GM23338 (cell line): Measurements from ENCODE around the gene SEC16B. TPM values are rescaled to one million over a fixed set of nuclear protein-coding genes. Genes with fewer than 3 reads are reported as not detected.

Experiments used
- ATAC-seq: fragments of 200-7000 bp; cut with Tn5 transposase; 3 replicates; pipeline ENCODE4 v1.9.1; 2020
- DNase-seq: peaks from one replicate; pipeline ENCODE4 v3.0.0-alpha.2; 2015; ENCODE audit warnings: low spot score
- H2AFZ ChIP-seq: fragments of 200-600 bp; sonication (generic); 2 replicates; pipeline ENCODE4 v1.8.0; 2016; ENCODE audit warnings: antibody characterized with exemption, mild to moderate bottlenecking, moderate library complexity
- H3F3A ChIP-seq: fragments of 200-600 bp; sonication (generic); replicated peaks from 2 replicates; pipeline ENCODE4 v1.8.0; 2017; ENCODE audit warnings: antibody characterized with exemption, mixed run types, low read depth
- H3K27ac ChIP-seq: fragments of 200-600 bp; sonication (generic); 2 replicates; pipeline ENCODE4 v1.6.1; 2016; ENCODE audit warnings: low read depth
- H3K27me3 ChIP-seq: fragments of 200-600 bp; sonication (generic); 2 replicates; pipeline ENCODE4 v1.8.0; 2016; ENCODE audit warnings: mild to moderate bottlenecking, mixed run types, moderate library complexity; ENCODE audit not compliant: insufficient read depth
- H3K36me3 ChIP-seq: fragments of 200-600 bp; sonication (generic); 2 replicates; pipeline ENCODE4 v1.8.0; 2016; ENCODE audit warnings: mild to moderate bottlenecking; ENCODE audit not compliant: insufficient read depth
- H3K4me1 ChIP-seq: fragments of 200-600 bp; sonication (generic); 2 replicates; pipeline ENCODE4 v1.8.0; 2016; ENCODE audit warnings: mild to moderate bottlenecking, moderate library complexity; ENCODE audit not compliant: insufficient read depth
- H3K4me2 ChIP-seq: fragments of 200-600 bp; sonication (generic); 2 replicates; pipeline ENCODE4 v1.7.1; 2017; ENCODE audit warnings: mixed run types
- H3K4me3 ChIP-seq: fragments of 200-600 bp; sonication (generic); 2 replicates; pipeline ENCODE4 v1.6.1; 2016; ENCODE audit warnings: mixed run types
- H3K79me2 ChIP-seq: fragments of 200-600 bp; sonication (generic); replicated peaks from 2 replicates; pipeline ENCODE4 v1.8.0; 2017; ENCODE audit warnings: mild to moderate bottlenecking; ENCODE audit not compliant: insufficient read depth
- H3K9me2 ChIP-seq: fragments of 200-600 bp; sonication (generic); 2 replicates; pipeline ENCODE4 v1.8.0; 2017; ENCODE audit not compliant: insufficient read depth
- H4K20me1 ChIP-seq: fragments of 200-600 bp; sonication (generic); replicated peaks from 2 replicates; pipeline ENCODE4 v1.8.0; 2017; ENCODE audit warnings: mild to moderate bottlenecking; ENCODE audit not compliant: insufficient read depth
- H3K27ac Mint-ChIP-seq: 2 replicates; pipeline ENCODE4 v1.8.0; 2020; ENCODE audit warnings: inconsistent platforms, mild to moderate bottlenecking, moderate library complexity, mixed read lengths
- H3K27me3 Mint-ChIP-seq: 3 replicates; pipeline ENCODE4 v1.8.0; 2022; ENCODE audit warnings: low read depth, mild to moderate bottlenecking, moderate library complexity, mixed read lengths, inconsistent platforms; ENCODE audit not compliant: insufficient read depth, poor library complexity
- H3K36me3 Mint-ChIP-seq: 3 replicates; pipeline ENCODE4 v1.8.0; 2021; ENCODE audit warnings: low read depth, mild to moderate bottlenecking, inconsistent platforms, moderate library complexity, mixed read lengths
- H3K4me1 Mint-ChIP-seq: 3 replicates; pipeline ENCODE4 v1.8.0; 2020; ENCODE audit warnings: mild to moderate bottlenecking, inconsistent platforms, mixed read lengths
- H3K4me3 Mint-ChIP-seq: 3 replicates; pipeline ENCODE4 v1.8.0; 2021; ENCODE audit warnings: moderate library complexity, mild to moderate bottlenecking, inconsistent platforms, mixed read lengths
- H3K9me3 Mint-ChIP-seq: 3 replicates; pipeline ENCODE4 v1.8.0; 2020; ENCODE audit warnings: moderate library complexity, mild to moderate bottlenecking, inconsistent platforms, mixed read lengths
- CREB1 ChIP-seq: fragments of 250-450 bp; sonication (Bioruptor Pico); IDR thresholded peaks from 2 replicates; pipeline ENCODE4 v1.5.0; 2020; ENCODE audit warnings: low read depth, mild to moderate bottlenecking, moderate library complexity
- EZH2phosphoT487 ChIP-seq: fragments of 200-600 bp; sonication (generic); IDR thresholded peaks from one replicate; pipeline ENCODE4 v1.8.1; 2018; ENCODE audit warnings: antibody characterized with exemption; ENCODE audit not compliant: unreplicated experiment
- NANOG ChIP-seq: IDR thresholded peaks from 2 replicates; pipeline ENCODE4 v1.6.1; 2016; ENCODE audit warnings: antibody characterized with exemption, borderline replicate concordance
- STAT1 ChIP-seq: IDR thresholded peaks from one replicate; pipeline ENCODE4 v1.6.1; 2016; ENCODE audit warnings: antibody characterized with exemption; ENCODE audit not compliant: unreplicated experiment
- ZNF114 ChIP-seq: fragments of 250-450 bp; sonication (Bioruptor Pico); IDR thresholded peaks from 2 replicates; pipeline ENCODE4 v1.5.0; 2020; ENCODE audit warnings: mild to moderate bottlenecking, moderate library complexity
- polyA plus RNA-seq: library from polyadenylated mRNA; unstranded; fragments of >200 nt; fragmentation: Nextera tagmentation; extraction: Ambion mirVana; gene quantifications from 2 replicates; pipeline ENCODE4 v1.2.1, GENCODE V29; 2016
- total RNA-seq: library from RNA; depleted of rRNA; stranded (reverse); fragments of >200 nt; shearing (Covaris generic); gene quantifications from 2 replicates; pipeline ENCODE4 v1.2.3, GENCODE V29; 2014
- TF ChIP-seq, protein P1 (sequence below): IDR thresholded peaks from 2 replicates; pipeline ENCODE4 v1.6.1; 2016; ENCODE audit warnings: antibody characterized with exemption
- TF ChIP-seq, protein P2 (sequence below): fragments of 250-450 bp; sonication (Bioruptor Pico); IDR thresholded peaks from 2 replicates; pipeline ENCODE4 v1.5.0; 2020; ENCODE audit warnings: mild to moderate bottlenecking, moderate library complexity

The SEC16B gene
- total and polyA plus RNA-seq, 2 experiments from 2014 or later, result 0.29 to 1.2 TPM

GRCh38 chr1:177954076-177954475, 15.8 kb downstream of the SEC16B start (continued):
- TF ChIP-seq, protein P1, sequence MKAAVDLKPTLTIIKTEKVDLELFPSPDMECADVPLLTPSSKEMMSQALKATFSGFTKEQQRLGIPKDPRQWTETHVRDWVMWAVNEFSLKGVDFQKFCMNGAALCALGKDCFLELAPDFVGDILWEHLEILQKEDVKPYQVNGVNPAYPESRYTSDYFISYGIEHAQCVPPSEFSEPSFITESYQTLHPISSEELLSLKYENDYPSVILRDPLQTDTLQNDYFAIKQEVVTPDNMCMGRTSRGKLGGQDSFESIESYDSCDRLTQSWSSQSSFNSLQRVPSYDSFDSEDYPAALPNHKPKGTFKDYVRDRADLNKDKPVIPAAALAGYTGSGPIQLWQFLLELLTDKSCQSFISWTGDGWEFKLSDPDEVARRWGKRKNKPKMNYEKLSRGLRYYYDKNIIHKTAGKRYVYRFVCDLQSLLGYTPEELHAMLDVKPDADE, result no peak

GRCh38 chr1:177953549-177953948, 16.3 kb downstream of the SEC16B start:
- H3F3A ChIP-seq, result no peaks in the 10 kb centered on the region
- H3K4me2 ChIP-seq, result no peak overlapping the region
- no peak overlapping the region for H2AFZ ChIP-seq
- no peaks in the 10 kb centered on the region for H3K36me3 ChIP-seq
- H3K27me3 ChIP-seq, result no peaks in the 10 kb centered on the region
- TF ChIP-seq CREB1 (CRISPR knock-in tag), result no peak
- TF ChIP-seq STAT1, result no peak
- TF ChIP-seq, protein P1, result no peak
- TF ChIP-seq EZH2phosphoT487, result no peak
- TF ChIP-seq, protein P2, sequence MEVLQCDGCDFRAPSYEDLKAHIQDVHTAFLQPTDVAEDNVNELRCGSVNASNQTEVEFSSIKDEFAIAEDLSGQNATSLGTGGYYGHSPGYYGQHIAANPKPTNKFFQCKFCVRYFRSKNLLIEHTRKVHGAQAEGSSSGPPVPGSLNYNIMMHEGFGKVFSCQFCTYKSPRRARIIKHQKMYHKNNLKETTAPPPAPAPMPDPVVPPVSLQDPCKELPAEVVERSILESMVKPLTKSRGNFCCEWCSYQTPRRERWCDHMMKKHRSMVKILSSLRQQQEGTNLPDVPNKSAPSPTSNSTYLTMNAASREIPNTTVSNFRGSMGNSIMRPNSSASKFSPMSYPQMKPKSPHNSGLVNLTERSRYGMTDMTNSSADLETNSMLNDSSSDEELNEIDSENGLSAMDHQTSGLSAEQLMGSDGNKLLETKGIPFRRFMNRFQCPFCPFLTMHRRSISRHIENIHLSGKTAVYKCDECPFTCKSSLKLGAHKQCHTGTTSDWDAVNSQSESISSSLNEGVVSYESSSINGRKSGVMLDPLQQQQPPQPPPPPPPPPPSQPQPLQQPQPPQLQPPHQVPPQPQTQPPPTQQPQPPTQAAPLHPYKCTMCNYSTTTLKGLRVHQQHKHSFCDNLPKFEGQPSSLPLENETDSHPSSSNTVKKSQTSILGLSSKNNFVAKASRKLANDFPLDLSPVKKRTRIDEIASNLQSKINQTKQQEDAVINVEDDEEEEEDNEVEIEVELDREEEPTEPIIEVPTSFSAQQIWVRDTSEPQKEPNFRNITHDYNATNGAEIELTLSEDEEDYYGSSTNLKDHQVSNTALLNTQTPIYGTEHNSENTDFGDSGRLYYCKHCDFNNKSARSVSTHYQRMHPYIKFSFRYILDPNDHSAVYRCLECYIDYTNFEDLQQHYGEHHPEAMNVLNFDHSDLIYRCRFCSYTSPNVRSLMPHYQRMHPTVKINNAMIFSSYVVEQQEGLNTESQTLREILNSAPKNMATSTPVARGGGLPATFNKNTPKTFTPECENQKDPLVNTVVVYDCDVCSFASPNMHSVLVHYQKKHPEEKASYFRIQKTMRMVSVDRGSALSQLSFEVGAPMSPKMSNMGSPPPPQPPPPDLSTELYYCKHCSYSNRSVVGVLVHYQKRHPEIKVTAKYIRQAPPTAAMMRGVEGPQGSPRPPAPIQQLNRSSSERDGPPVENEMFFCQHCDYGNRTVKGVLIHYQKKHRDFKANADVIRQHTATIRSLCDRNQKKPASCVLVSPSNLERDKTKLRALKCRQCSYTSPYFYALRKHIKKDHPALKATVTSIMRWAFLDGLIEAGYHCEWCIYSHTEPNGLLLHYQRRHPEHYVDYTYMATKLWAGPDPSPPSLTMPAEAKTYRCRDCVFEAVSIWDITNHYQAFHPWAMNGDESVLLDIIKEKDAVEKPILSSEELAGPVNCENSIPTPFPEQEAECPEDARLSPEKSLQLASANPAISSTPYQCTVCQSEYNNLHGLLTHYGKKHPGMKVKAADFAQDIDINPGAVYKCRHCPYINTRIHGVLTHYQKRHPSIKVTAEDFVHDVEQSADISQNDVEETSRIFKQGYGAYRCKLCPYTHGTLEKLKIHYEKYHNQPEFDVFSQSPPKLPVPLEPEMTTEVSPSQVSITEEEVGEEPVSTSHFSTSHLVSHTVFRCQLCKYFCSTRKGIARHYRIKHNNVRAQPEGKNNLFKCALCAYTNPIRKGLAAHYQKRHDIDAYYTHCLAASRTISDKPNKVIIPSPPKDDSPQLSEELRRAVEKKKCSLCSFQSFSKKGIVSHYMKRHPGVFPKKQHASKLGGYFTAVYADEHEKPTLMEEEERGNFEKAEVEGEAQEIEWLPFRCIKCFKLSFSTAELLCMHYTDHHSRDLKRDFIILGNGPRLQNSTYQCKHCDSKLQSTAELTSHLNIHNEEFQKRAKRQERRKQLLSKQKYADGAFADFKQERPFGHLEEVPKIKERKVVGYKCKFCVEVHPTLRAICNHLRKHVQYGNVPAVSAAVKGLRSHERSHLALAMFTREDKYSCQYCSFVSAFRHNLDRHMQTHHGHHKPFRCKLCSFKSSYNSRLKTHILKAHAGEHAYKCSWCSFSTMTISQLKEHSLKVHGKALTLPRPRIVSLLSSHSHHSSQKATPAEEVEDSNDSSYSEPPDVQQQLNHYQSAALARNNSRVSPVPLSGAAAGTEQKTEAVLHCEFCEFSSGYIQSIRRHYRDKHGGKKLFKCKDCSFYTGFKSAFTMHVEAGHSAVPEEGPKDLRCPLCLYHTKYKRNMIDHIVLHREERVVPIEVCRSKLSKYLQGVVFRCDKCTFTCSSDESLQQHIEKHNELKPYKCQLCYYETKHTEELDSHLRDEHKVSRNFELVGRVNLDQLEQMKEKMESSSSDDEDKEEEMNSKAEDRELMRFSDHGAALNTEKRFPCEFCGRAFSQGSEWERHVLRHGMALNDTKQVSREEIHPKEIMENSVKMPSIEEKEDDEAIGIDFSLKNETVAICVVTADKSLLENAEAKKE (CRISPR knock-in tag), result no peak
- TF ChIP-seq NANOG, result no peak
- TF ChIP-seq ZNF114 (CRISPR knock-in tag), result no peak
- no peak for ATAC-seq
- H4K20me1 ChIP-seq, result no peaks in the 10 kb centered on the region
- Mint-ChIP-seq H3K27me3 (peaks cover 5% of the 10 kb centered on the region), H3K27ac (no peak overlapping the region), H3K4me1 (peaks cover 11% of the 10 kb centered on the region; the same call in 2 of the 3 replicates), H3K4me3 (no peak overlapping the region), H3K9me3 (no peaks in the 10 kb centered on the region), H3K36me3 (no peaks in the 10 kb centered on the region)
- no peak overlapping the region for H3K4me3 ChIP-seq
- no peaks in the 10 kb centered on the region for H3K9me2 ChIP-seq
- no peak for DNase-seq
- no peaks in the 10 kb centered on the region for H3K79me2 ChIP-seq
- H3K27ac ChIP-seq, result no peak overlapping the region
- H3K4me1 ChIP-seq, result no peaks in the 10 kb centered on the region
